Brain pericyte (primary cell): ENCODE measurements around the gene PITPNM1.
"Not testable (repeated sequence)": the region's sequence is repeated elsewhere in the genome, so short reads cannot be mapped to it uniquely, and the experiment has no call there.

Experiments
- DNase-seq: peaks from one replicate; pipeline ENCODE4 v3.0.0-alpha.2; 2012; ENCODE audit warnings: low read depth, low spot score

PITPNM1 gene

DNA sequence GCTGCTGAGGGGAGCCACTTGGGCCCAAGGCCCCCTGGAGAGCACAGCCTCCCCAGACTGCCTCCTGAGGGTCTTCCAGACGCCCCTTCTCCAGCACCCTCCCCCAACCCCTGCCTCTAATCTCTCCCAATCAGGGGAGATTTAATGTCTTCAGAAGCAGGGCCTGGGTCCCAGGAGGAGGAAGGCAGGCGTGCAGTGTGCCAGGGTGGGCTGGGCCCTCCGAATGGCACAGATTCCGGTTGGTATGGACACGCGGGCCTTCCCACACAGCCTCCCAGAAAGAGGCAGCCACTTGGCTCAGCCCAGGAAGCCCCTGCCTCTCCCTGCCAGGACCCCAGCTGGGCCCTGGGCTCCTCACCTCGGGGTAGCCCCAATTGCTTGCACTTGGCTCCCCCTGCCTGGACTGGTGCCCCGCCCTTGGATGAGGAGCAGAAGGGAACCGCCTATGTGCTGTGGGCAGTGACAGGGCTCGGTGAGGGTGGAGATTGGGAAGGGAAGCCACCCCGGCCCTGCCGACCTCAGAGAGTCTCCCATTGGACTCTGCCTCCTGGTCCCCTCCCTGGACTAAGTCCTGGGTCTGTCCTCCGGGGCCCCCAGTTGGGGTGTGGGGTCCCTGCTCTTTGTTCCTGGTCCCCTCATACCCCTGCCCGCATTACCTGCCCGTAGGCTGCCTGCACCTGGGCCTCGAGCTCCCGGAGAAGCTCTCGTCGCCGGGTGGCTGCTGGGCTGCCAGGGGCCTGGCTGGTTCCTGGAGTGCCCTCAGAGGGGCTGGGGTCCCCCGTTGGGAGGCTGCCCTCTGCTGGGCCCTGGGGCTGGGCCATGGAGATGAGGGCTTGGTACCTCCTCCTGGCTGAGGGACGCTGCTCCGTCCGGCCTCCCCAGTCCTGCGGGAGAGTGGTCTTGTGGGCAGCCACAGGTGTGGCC is 18.7 kb upstream of the PITPNM1 start:
- no peak for DNase-seq

DNA sequence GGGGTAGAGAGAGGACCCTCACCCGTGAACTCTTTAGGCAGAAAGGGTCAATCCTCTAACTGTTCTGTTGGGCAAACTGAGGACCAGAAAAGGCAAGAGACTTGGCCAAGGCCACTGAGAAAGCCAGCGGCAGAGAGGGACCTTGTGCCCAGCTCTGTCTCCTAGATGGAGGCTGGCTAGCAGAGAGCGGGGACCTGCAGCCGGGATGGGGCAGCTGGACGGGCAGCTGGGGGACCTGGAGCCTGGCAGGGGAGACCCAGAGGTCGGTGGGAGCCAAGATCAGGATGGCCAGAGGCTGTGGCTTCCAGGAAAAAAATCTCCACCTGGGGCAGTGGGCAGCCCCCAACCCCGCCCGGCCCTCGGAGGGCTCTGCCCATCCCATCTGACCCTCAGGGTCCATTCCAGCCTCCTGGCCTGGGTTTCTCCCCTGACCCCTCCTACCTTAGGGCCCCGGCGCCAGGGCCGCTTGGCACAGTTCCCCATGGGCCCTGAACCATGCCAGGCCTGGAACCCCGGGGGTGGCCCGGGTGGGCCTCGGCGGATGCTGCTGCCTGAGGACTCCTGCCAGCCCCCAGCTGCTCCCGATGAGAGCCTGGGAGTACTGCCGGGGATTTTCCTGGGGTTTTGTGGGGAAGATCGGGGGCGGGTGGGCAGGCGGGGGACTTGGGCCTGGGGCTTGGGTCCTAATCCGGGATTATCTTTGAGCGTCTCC is 17.8 kb upstream of the PITPNM1 start, which contains the start of gene CABP2:
Gene CABP2, minus strand, starts transcription at position 603 of the 712 bp plus-strand sequence. Its CDS starts 120 bp downstream, at position 483.
- no peak for DNase-seq

DNA sequence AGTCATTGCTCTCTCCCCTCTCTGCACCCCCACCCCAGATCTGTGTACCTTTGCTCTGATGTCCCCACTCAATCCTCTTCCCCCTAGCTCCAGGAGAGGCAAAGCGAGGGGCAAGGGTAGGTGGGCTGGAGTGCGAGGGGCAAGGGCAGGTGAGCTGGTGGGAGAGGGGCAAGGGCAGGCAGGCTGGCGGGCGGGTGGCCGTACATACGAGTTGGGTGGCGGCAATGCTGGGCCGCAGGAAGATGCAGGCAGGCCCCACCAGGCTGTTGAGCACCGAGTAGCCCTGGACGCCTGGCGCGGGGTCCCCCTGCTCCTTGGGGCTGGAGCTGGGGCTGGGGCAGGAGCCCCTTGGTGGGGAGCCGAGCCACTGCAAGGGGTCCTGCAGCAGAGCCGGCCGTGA is 17.2 kb upstream of the PITPNM1 start:
- no peak for DNase-seq

DNA sequence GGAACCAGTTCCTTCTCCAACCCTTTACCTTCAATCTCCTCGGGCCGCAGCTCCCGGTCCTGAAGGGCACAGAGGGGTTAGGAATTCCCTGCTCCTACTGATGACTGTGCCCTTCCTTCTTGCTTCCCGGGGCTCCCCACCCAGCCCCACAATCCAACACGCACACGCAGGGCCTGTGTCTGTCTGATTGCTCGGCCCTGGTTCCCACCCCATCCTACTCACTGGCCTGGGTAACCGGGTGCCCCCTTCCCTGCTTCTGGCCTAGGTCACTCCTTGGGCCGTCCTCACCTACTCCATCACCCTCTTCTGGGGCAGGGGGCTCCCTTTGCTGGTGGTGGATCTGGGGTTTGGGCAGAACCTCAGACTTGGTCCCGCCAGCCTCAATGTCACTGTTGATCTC is 16.8 kb upstream of the PITPNM1 start:
- DNase-seq, result no peak

DNA sequence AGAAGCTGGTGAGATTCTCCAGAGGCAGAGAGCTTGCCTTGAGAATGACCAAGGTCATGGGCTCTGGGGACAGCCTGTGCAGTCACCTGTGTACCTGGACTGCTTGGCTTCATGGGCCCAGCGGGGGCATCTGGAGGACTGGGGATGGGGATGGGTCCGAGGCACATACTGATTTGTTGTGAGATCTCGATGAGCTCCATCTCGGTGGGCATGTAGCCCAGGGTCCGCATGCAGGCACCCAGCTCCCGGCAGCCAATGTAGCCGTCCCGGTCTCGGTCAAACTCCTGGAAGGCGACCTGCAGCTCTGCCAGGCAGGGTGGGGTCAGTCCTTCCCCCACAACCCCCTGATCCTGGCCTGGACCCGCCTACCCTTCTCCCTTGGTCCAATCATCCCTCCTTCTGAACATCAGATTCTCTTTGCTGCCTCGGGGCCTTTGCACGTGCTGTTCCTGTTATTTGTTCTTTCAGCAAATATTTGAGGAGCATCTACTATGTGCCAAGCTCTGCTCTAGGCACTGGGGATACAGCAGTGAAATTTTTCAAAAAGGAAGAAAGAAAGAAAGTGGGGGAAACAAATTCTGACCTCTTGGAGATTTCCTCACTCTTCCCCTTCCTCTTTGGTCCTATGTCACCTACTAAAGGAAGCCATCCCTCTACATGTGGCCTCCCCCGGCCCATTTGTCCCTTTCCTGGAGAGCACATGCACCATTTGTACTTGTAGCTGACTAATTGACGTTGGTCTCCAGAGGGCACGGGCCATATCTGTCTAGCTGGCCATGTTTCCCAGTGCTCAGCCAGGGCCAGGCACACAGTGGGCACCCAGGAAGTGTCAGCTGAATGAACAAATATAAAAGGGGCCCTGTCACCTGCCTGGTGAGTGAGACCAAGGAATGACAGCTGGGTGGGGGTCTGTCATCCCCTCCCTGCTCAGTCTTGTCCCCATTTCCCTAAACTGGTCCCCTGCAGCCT is 16.0 kb upstream of the PITPNM1 start:
- DNase-seq, result no peak

DNA sequence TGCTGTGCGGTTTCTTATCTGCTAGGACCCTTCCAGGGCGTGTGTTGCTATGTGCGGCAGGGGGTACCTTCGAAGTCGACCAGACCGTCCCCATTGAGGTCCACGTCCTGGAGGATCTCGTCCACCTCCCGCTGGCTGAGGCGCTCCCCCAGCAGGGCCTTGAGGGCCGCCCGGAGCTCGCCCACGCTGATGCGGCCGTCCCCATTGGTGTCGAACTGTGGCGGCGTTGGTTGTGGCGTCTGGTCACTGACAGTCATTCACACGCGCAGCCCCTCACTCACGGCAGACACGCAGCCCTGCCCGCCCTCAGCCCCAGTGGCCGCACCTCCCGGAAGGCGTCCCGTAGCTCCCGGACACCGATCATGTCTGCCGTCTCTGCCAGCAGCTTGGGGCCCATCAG is 14.6 kb upstream of the PITPNM1 start:
- DNase-seq, result no peak

DNA sequence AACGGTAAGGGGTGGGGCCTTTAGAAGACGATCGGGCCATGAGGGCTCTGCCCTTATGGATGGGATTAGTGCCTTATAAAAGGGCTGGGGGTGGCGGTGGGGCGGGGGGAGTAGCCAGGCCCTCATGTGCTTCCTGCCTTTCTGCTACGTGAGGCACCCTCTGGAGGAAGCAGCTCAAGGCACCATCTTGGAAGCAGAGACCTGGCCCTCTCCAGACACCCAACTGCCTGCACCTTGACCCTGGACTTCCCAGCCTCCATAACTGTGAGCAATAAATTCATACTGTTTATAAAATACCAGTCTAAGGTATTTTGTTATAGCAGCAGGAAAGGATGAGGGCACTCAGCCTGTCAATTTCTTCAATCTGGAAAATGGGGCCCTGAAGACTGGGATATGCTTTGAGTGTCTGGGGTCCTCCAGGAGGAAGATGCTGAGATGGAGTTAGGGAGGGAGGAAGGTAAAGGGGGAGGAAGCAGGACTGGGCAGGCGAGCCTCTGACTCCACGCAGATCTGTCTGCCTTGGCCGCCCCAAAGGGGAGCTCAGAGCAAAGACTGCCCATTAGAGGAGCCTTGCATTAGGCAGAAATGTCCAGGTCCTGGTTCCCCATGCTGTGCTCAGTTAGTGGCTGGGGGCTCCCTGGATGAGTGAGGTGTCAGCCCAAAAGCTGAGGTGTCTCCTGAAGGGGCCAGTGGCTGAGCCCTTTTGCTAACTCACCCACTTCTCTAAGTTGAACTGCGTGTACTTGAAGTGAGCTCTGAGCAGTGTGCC is 12.8 kb upstream of the PITPNM1 start:
- DNase-seq, result no peak

DNA sequence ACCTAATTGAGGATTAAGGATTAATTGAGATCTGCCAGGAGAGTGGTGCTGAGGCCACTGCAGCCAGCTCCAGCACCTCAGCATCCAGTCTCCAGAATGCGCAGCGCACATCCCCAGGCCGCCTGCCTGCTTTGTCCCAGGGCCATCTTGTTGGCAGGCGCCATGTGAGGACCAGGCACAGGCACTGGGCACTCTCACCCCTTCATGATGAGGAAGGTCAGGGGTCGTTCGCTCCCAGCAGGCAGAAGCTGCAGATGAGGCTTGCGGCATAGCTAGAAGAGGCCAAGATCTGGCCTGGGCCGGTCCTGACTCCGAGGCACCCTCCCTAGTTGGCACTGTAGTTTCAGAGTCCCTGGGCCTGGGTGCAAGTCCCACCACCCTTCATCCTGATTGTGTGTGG is 11.6 kb upstream of the PITPNM1 start:
- no peak for DNase-seq

DNA sequence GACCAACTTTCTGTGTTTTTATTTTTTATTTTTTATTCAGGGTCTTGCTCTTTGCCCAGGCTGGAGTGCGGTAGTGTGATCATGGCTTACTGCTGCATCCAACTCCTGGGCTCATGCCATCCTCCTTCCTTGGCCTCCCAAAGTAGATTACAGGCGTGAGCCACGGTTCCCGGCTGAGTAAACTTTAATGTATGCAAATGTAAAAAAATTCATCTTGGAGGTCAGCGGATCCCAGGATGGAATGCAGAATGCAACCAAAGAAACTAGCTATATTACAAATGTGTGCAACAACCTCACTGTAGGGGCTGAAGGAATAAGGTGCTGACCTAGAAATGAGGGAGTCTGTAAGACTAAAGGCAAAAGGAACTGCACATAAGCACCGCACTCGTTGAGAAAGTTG is 9.0 kb upstream of the PITPNM1 start:
- DNase-seq, result no peak

DNA sequence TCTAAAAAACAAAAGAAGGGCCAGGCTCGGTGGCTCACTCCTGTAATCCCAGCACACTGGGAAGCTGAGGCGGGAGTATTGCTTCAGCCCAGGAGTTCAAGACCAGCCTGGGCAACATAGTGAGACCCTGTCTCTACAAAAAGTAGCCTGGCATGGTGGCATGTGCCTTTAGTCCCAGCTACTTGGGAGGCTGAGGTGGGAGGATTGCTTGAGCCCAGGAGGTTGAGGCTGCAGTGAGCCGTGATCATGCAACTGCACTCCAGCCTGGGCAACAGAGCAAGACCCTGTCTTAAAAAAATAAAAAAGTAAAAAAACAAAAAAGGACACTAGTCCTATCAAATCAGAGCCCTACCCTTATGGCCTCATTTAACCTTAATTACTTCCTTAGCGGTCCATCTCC is 6.4 kb upstream of the PITPNM1 start:
- not testable (repeated sequence) for DNase-seq

DNA sequence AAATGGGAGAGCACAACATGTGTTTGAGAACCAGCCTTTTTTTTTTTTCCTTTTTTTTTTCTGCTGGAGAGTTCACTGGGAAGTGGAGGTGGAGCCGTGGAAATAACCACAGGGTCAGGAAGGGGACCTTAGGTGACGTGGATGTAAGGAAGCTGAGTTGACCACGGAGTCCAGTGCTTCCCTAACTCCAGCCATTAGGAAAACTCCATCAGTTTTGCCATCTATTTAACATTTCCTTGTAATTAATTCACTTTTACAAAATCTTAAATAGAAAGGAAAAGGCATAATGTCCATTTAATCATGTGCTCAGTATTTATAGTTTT is 4.8 kb upstream of the PITPNM1 start:
- no peak for DNase-seq

DNA sequence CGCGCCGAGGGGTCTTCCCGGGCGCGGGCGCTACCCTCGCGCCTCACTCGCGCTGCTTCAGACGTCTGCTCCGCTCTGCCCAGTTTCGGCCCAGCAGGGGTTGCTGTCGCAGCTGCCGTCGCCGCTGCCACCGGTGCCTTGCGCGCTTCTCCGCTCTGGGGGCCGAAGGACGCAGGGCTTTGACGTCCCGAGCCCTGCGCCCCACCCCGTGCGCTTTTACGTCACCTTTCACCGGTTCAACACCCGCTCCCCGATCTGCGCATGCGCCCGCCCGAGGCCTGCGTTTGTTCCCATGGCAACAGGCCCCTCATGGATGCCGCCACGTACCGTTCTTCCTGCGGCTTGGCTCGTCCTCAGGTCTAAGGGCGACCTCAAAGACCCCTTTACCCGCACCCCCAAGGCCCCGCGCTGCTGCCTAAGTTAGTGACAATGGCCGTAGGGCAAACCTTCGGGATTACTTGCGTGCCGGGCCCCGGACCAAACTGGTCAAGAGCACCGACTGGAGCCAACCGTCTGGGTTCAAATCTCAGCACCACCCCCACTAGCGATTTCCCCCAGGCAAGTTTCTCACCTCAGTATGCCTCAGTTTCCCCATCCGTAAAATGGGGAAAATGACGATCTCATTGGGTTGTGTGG is 3.4 kb upstream of the PITPNM1 start:
- peak; percentile 88 for DNase-seq

DNA sequence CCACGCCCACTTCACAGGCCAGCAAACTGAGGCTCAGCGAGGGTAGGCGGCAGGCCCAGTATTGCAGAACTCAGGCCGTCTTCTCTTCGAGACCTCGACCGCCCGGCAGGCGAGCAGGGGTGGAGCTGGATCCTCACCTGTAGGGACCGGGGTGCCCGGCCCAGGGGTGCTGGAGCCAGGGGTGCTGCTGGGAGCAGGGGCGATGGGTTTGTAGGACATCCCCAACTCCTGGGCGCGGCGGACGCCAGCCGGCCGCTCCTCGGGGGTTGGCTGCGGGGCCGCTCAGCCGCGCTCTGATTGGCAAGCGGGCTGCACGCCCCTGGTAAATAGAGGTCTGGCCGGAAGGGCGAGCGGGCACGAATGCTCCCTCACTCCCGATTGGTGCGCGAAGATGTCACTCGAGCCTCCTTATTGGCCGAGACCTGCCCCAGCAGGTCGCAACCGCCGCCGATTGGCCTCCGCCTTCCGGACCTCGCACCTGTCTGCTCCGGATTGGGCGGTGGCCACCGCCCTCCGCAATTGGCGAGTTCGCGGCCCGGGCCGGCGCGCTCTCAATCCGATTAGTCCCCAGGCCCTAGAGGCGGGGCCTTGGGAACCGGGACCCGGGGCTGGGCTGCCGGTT is 2.8 kb upstream of the PITPNM1 start, which contains the start of gene CDK2AP2:
Gene CDK2AP2, minus strand, starts transcription at position 299 of the 622 bp plus-strand sequence. Its CDS starts 80 bp downstream, at position 219.
- DNase-seq, result peak; percentile 98

DNA sequence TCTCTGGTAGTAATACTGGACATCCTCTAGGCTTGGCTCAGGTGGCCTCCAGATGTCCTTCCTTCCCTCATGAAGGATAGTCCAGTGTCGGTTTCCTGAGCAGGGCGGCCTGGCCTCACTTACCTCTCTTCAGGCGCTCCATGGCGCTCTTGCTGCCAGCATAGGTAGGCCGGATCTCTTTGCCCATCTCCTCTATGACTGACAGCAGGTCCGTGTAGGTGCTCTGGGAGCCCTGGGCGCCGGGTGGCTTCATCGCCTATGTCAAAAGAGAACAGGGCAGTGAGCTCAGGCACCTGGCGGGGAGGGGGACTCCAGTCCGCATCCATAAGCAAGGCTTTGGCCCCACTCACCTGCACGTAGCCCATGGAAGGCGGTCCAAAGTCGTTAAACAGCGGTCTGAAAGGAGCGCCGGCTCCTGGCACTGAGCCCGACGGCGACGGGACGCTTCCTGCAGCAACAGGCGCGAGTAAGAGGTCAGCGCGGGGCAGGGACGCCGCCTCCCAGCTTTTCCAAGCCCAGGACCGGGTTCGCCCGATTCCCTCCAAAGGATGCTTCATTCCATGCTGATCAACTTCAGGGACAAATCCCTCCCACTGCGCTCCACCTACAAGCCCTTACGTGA is 2.2 kb upstream of the PITPNM1 start:
- DNase-seq, result no peak

DNA sequence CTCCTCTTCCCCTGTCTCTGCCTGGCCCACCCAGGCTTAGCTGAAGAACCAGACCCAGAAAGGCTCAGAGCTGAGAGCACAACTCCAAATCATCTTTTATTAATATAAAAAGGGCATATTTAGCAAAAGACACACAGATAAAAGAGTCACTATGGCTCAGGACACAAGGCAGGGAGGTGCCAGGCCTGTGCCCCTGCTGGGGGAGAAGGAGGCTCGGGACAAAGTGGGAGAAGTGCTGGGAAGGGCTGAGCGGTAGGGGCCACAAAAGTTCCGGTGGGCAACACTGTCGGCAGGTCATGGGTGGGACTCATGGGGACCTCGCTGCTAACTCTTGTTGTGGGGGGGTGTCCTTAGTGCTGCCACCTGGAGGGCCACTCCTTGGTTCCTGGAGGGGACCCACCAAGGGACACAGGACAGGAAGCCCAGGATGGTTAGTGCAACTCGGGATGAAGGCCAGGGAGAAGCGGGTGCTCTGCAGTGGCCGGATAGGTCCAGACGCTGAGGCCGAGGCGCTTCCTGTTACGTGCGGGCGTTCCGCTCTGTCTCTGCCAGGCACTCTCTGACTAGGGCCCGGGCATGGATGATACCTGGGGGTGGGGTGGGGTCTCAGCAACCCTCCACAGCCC is 1.4 kb upstream of the PITPNM1 start:
- no peak for DNase-seq

DNA sequence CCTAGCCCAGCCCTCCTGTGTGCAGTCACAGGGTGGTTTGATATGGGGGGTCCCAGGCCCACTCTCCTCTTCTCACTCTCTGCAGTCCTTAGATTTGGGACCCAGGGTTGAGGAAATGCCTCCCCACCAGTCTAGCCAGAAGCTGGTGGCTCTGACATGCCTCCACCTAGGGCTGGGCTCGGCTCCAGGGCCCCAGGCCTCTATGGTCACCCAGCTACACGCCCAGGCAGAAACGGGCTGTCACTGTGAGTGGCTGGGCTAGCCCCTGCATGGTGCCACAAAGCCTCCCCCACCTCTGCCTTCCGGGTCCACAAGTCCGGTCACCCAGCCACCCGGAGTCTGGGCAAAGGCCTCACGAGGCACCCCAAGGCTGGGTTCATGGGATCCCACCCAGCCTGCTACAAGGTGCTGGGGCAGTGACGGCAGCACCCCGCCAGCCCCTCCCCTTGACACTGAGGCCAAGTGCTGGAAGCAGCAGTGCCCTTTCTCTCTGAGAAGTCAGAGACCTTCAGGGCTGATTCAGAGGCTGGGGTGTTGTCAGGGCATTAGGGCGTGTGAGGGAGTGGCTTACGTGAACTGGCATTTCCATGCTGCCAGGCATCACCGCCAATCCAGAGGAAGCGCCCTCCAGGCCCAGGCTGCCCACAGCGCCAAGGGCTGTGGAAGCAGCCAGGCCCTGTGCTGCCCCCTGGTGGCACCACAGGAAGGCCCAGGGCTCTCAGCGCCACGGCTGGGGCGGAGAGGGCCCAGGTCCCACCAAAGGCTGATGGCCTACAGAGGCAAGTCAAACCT is 638 bp upstream of the PITPNM1 start:
- peak; percentile 62 for DNase-seq

DNA sequence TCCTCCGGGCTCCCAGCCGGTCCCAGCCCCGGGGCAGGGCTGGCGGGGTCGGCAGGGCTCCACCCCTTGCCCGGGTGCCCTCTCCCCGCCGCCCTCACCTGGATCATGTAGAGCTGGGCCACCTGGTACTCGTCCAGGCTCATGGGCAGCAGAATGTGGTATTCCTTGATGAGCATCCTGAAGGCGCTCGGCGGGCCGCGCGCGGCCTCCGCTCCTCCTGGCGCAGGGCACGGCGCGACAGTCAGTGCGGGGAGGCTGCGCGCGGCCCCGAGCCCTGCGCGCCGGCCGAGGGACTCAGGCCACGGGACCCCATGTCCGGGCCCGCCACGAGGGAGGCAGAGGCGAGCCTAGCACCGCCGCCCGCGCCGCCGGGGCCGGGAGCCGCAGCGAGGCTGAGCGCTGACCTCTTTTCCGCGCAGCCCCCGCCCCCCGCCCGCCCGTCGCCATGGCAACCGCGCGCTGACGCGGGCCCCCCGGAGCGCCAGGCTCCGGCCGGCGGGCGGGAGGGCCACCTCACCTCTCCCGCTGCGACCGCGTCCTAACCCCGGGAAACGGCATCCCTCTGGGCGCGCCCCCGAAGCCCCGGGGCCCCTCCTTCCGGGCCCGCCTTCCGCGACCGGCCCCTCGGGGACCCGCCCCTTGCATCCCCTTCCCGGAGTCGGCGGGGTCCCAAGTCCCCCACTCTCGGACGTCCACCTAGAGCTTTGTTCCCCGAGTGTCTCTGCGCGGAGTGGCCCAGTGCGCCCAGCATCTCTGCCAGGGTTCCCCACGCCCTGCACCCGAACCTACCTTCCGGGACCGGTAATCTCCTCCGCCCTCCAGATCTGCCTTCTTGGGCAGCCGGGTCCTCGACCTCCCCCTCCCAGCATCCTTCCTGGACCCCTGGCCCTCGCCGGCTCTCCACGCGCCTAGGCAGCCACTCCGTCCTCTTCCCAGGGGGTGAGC is 886 bp downstream of the PITPNM1 start:
- DNase-seq, result no peak
